ENCODE measurements around the gene EMP2.
"Not testable (repeated sequence)": the region's sequence is repeated elsewhere in the genome, so short reads cannot be mapped to it uniquely, and the experiment has no call there.

Gene EMP2

GRCh38 chr16:10579965-10580882 is at the start of gene EMP2:
TSS of gene EMP2 (minus strand) at chr16:10580598. CDS start at chr16:10547617, 32,981 bp downstream.
- no peak for DNase-seq (ENCODE audit: low read depth, low spot score)

GRCh38 chr16:10629592-10629963 is 49.2 kb upstream of the EMP2 start:
- no peak for DNase-seq (ENCODE audit: low read depth, low spot score)

GRCh38 chr16:10625595-10626357 is 45.4 kb upstream of the EMP2 start:
- DNase-seq (ENCODE audit: low read depth, low spot score) = no peak

- no peak for DNase-seq (ENCODE audit: low read depth, low spot score)
These were observed 44.1 kb upstream of the EMP2 start for GRCh38 chr16:10624527-10624926.

GRCh38 chr16:10623059-10623458 is 42.7 kb upstream of the EMP2 start:
- DNase-seq (ENCODE audit: low read depth, low spot score) = no peak

- DNase-seq (ENCODE audit: low read depth, low spot score) = no peak
These were observed 41.9 kb upstream of the EMP2 start for GRCh38 chr16:10622036-10622921.

GRCh38 chr16:10621216-10621949 is 41.0 kb upstream of the EMP2 start:
- not testable (repeated sequence) for DNase-seq (ENCODE audit: low read depth, low spot score)

- DNase-seq (ENCODE audit: low read depth, low spot score) = no peak
These were observed 39.7 kb upstream of the EMP2 start for GRCh38 chr16:10620120-10620519.

- DNase-seq (ENCODE audit: low read depth, low spot score) = no peak
These were observed 39.0 kb upstream of the EMP2 start for GRCh38 chr16:10619271-10619849.

- no peak for DNase-seq (ENCODE audit: low read depth, low spot score)
These were observed 38.4 kb upstream of the EMP2 start for GRCh38 chr16:10618710-10619209.

GRCh38 chr16:10617662-10618420 is 37.4 kb upstream of the EMP2 start:
- DNase-seq (ENCODE audit: low read depth, low spot score) = no peak

- DNase-seq (ENCODE audit: low read depth, low spot score) = no peak
These were observed 36.6 kb upstream of the EMP2 start for GRCh38 chr16:10616756-10617640.

GRCh38 chr16:10616419-10616755 is 36.0 kb upstream of the EMP2 start:
- DNase-seq (ENCODE audit: low read depth, low spot score) = no peak

- no peak for DNase-seq (ENCODE audit: low read depth, low spot score)
These were observed 34.3 kb upstream of the EMP2 start for GRCh38 chr16:10614685-10615084.

- DNase-seq (ENCODE audit: low read depth, low spot score) = no peak
These were observed 33.5 kb upstream of the EMP2 start for GRCh38 chr16:10613785-10614485.

- DNase-seq (ENCODE audit: low read depth, low spot score) = no peak
These were observed 32.3 kb upstream of the EMP2 start for GRCh38 chr16:10612649-10613179.

- no peak for DNase-seq (ENCODE audit: low read depth, low spot score)
These were observed 31.5 kb upstream of the EMP2 start for GRCh38 chr16:10611825-10612342.
